GM23338 (cell line): ENCODE data around the gene KRTAP5-2. TPM values are rescaled to one million over a fixed set of nuclear protein-coding genes. Genes with fewer than 3 reads are reported as not detected.

Source experiments
- ATAC-seq: fragments of 200-7000 bp; cut with Tn5 transposase; 3 replicates; pipeline ENCODE4 v1.9.1; 2020
- DNase-seq: peaks from one replicate; pipeline ENCODE4 v3.0.0-alpha.2; 2015; ENCODE audit warnings: low spot score
- H2AFZ ChIP-seq: fragments of 200-600 bp; sonication (generic); 2 replicates; pipeline ENCODE4 v1.8.0; 2016; ENCODE audit warnings: antibody characterized with exemption, mild to moderate bottlenecking, moderate library complexity
- H3F3A ChIP-seq: fragments of 200-600 bp; sonication (generic); replicated peaks from 2 replicates; pipeline ENCODE4 v1.8.0; 2017; ENCODE audit warnings: antibody characterized with exemption, mixed run types, low read depth
- H3K27ac ChIP-seq: fragments of 200-600 bp; sonication (generic); 2 replicates; pipeline ENCODE4 v1.6.1; 2016; ENCODE audit warnings: low read depth
- H3K27me3 ChIP-seq: fragments of 200-600 bp; sonication (generic); 2 replicates; pipeline ENCODE4 v1.8.0; 2016; ENCODE audit warnings: mild to moderate bottlenecking, mixed run types, moderate library complexity; ENCODE audit not compliant: insufficient read depth
- H3K36me3 ChIP-seq: fragments of 200-600 bp; sonication (generic); 2 replicates; pipeline ENCODE4 v1.8.0; 2016; ENCODE audit warnings: mild to moderate bottlenecking; ENCODE audit not compliant: insufficient read depth
- H3K4me1 ChIP-seq: fragments of 200-600 bp; sonication (generic); 2 replicates; pipeline ENCODE4 v1.8.0; 2016; ENCODE audit warnings: mild to moderate bottlenecking, moderate library complexity; ENCODE audit not compliant: insufficient read depth
- H3K4me2 ChIP-seq: fragments of 200-600 bp; sonication (generic); 2 replicates; pipeline ENCODE4 v1.7.1; 2017; ENCODE audit warnings: mixed run types
- H3K4me3 ChIP-seq: fragments of 200-600 bp; sonication (generic); 2 replicates; pipeline ENCODE4 v1.6.1; 2016; ENCODE audit warnings: mixed run types
- H3K79me2 ChIP-seq: fragments of 200-600 bp; sonication (generic); replicated peaks from 2 replicates; pipeline ENCODE4 v1.8.0; 2017; ENCODE audit warnings: mild to moderate bottlenecking; ENCODE audit not compliant: insufficient read depth
- H3K9me2 ChIP-seq: fragments of 200-600 bp; sonication (generic); 2 replicates; pipeline ENCODE4 v1.8.0; 2017; ENCODE audit not compliant: insufficient read depth
- H4K20me1 ChIP-seq: fragments of 200-600 bp; sonication (generic); replicated peaks from 2 replicates; pipeline ENCODE4 v1.8.0; 2017; ENCODE audit warnings: mild to moderate bottlenecking; ENCODE audit not compliant: insufficient read depth
- H3K27ac Mint-ChIP-seq: 2 replicates; pipeline ENCODE4 v1.8.0; 2020; ENCODE audit warnings: inconsistent platforms, mild to moderate bottlenecking, moderate library complexity, mixed read lengths
- H3K27me3 Mint-ChIP-seq: 3 replicates; pipeline ENCODE4 v1.8.0; 2022; ENCODE audit warnings: low read depth, mild to moderate bottlenecking, moderate library complexity, mixed read lengths, inconsistent platforms; ENCODE audit not compliant: insufficient read depth, poor library complexity
- H3K36me3 Mint-ChIP-seq: 3 replicates; pipeline ENCODE4 v1.8.0; 2021; ENCODE audit warnings: low read depth, mild to moderate bottlenecking, inconsistent platforms, moderate library complexity, mixed read lengths
- H3K4me1 Mint-ChIP-seq: 3 replicates; pipeline ENCODE4 v1.8.0; 2020; ENCODE audit warnings: mild to moderate bottlenecking, inconsistent platforms, mixed read lengths
- H3K4me3 Mint-ChIP-seq: 3 replicates; pipeline ENCODE4 v1.8.0; 2021; ENCODE audit warnings: moderate library complexity, mild to moderate bottlenecking, inconsistent platforms, mixed read lengths
- H3K9me3 Mint-ChIP-seq: 3 replicates; pipeline ENCODE4 v1.8.0; 2020; ENCODE audit warnings: moderate library complexity, mild to moderate bottlenecking, inconsistent platforms, mixed read lengths
- EZH2 ChIP-seq: fragments of 200-600 bp; sonication (generic); IDR thresholded peaks from one replicate; pipeline ENCODE4 v1.8.0; 2017; ENCODE audit warnings: antibody characterized with exemption, mild to moderate bottlenecking, low read depth; ENCODE audit not compliant: unreplicated experiment
- EZH2phosphoT487 ChIP-seq: fragments of 200-600 bp; sonication (generic); IDR thresholded peaks from one replicate; pipeline ENCODE4 v1.8.1; 2018; ENCODE audit warnings: antibody characterized with exemption; ENCODE audit not compliant: unreplicated experiment
- JUNB ChIP-seq: IDR thresholded peaks from one replicate; pipeline ENCODE4 v1.6.1; 2016; ENCODE audit warnings: antibody characterized with exemption; ENCODE audit not compliant: unreplicated experiment
- NANOG ChIP-seq: IDR thresholded peaks from 2 replicates; pipeline ENCODE4 v1.6.1; 2016; ENCODE audit warnings: antibody characterized with exemption, borderline replicate concordance
- POLR2AphosphoS5 ChIP-seq: IDR thresholded peaks from 2 replicates; pipeline ENCODE4 v1.6.1; 2016; ENCODE audit warnings: antibody characterized with exemption, low read depth
- ZNF114 ChIP-seq: fragments of 250-450 bp; sonication (Bioruptor Pico); IDR thresholded peaks from 2 replicates; pipeline ENCODE4 v1.5.0; 2020; ENCODE audit warnings: mild to moderate bottlenecking, moderate library complexity
- ZNF331 ChIP-seq: fragments of 250-450 bp; sonication (Bioruptor Pico); IDR thresholded peaks from 2 replicates; pipeline ENCODE4 v1.5.0; 2020; ENCODE audit warnings: low read depth, mild to moderate bottlenecking, moderate library complexity
- polyA plus RNA-seq: library from polyadenylated mRNA; unstranded; fragments of >200 nt; fragmentation: Nextera tagmentation; extraction: Ambion mirVana; gene quantifications from 2 replicates; pipeline ENCODE4 v1.2.1, GENCODE V29; 2016
- total RNA-seq: library from RNA; depleted of rRNA; stranded (reverse); fragments of >200 nt; shearing (Covaris generic); gene quantifications from 2 replicates; pipeline ENCODE4 v1.2.3, GENCODE V29; 2014
- TF ChIP-seq, protein P1 (sequence below): IDR thresholded peaks from one replicate; pipeline ENCODE4 v1.6.1; 2018; ENCODE audit warnings: antibody characterized with exemption; ENCODE audit not compliant: unreplicated experiment
- TF ChIP-seq, protein P2 (sequence below): fragments of 250-450 bp; sonication (Bioruptor Pico); IDR thresholded peaks from 2 replicates; pipeline ENCODE4 v1.5.0; 2020; ENCODE audit warnings: mild to moderate bottlenecking, moderate library complexity

The KRTAP5-2 gene
- total and polyA plus RNA-seq, 2 experiments from 2014 or later = not detected

DNA sequence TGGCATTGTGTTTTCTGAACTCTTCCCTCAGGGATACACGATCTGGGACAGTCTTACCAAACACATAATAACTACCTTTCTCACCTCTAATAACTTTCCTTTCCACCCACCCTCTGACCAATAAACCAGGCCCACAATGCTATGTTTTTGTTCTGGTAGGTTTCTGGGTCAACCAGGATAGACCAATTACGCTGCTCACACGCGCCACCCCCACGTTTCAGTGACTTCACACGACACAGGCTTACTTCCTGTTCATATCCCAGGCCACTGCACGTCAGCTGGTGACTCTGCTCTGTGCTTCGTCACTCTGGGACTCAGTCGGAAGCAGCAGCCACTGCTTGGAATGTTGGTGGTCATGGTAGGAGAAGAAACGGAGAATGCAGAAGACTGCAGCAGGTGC, 21.4 kb upstream of the KRTAP5-2 start (continued):
- TF ChIP-seq, protein P1, sequence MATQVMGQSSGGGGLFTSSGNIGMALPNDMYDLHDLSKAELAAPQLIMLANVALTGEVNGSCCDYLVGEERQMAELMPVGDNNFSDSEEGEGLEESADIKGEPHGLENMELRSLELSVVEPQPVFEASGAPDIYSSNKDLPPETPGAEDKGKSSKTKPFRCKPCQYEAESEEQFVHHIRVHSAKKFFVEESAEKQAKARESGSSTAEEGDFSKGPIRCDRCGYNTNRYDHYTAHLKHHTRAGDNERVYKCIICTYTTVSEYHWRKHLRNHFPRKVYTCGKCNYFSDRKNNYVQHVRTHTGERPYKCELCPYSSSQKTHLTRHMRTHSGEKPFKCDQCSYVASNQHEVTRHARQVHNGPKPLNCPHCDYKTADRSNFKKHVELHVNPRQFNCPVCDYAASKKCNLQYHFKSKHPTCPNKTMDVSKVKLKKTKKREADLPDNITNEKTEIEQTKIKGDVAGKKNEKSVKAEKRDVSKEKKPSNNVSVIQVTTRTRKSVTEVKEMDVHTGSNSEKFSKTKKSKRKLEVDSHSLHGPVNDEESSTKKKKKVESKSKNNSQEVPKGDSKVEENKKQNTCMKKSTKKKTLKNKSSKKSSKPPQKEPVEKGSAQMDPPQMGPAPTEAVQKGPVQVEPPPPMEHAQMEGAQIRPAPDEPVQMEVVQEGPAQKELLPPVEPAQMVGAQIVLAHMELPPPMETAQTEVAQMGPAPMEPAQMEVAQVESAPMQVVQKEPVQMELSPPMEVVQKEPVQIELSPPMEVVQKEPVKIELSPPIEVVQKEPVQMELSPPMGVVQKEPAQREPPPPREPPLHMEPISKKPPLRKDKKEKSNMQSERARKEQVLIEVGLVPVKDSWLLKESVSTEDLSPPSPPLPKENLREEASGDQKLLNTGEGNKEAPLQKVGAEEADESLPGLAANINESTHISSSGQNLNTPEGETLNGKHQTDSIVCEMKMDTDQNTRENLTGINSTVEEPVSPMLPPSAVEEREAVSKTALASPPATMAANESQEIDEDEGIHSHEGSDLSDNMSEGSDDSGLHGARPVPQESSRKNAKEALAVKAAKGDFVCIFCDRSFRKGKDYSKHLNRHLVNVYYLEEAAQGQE = no peak
- TF ChIP-seq EZH2phosphoT487 (no peak), EZH2 (no peak), NANOG (no peak), POLR2AphosphoS5 (no peak), ZNF114 (CRISPR knock-in tag) (no peak), ZNF331 (no peak)

DNA sequence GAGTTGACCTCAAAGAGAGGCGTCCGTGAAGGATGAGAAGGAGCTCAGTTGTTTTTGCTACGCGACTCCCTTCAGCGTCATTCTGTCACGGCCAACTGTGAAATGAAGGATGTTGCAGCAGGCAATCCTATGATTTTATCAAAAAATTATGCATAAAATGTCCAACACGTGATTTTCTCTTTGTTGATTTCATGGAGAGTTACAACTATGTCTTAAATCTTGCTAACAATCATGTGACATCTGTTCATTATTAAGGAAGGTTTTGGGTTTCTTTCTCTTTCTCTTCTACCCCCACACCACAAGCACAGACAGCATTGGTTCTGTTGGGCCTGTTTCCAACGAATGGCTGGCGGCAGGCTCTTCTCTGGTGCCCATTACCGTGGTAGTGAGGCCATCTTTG, 20.1 kb upstream of the KRTAP5-2 start:
- Mint-ChIP-seq H3K27me3 (peaks cover 5% of the 10 kb centered on the region), H3K4me3 (no peak overlapping the region), H3K9me3 (peaks cover 11% of the 10 kb centered on the region), H3K4me1 (no peaks in the 10 kb centered on the region), H3K36me3 (0 out of 3 replicates have a peak, but pooled peaks cover 2% of the 10 kb centered on the region), H3K27ac (no peak overlapping the region)
- no peak overlapping the region for H2AFZ ChIP-seq
- no peak overlapping the region for H3K4me3 ChIP-seq
- no peak for TF ChIP-seq JUNB
- TF ChIP-seq POLR2AphosphoS5 = no peak
- TF ChIP-seq EZH2 = no peak
- no peaks in the 10 kb centered on the region for H3K4me1 ChIP-seq
- no peaks in the 10 kb centered on the region for H4K20me1 ChIP-seq
- no peaks in the 10 kb centered on the region for H3K36me3 ChIP-seq
- H3K27ac ChIP-seq = no peak overlapping the region
- H3F3A ChIP-seq = no peaks in the 10 kb centered on the region
- H3K4me2 ChIP-seq = no peak overlapping the region
- no peaks in the 10 kb centered on the region for H3K79me2 ChIP-seq
- H3K9me2 ChIP-seq = no peaks in the 10 kb centered on the region; the same call in 1 of the 2 replicates
- no peaks in the 10 kb centered on the region for H3K27me3 ChIP-seq
- ATAC-seq (no peak), DNase-seq (no peak)

DNA sequence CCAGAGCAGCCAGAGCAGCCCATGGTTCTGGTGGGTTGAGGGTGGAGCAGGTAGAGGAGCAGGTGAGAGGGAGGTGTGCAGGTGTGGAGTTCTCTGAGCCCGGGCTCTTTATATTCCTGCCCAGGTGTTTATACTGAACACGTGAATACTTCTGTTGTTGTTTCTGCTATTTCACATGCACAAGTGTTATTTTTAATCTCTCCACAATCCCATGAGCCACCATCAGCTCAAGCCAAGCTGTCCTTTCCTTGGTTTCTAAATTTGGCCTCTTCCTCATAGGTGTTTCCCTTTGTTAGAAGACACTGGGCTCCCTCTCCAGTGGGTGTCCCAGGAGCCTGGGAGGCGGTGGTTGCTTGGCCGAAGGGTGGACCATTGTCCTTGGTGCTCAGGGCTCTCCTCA, 10.3 kb upstream of the KRTAP5-2 start, which contains the start of gene KRTAP5-3:
Gene KRTAP5-3 (minus strand): TSS at position 101 of the 400 bp plus-strand sequence. CDS start 78 bp downstream, at position 23.
- peaks cover 8% of the 10 kb centered on the region; the same call in 2 of the 3 replicates for H3K36me3 Mint-ChIP-seq
- no peaks in the 10 kb centered on the region for H3K4me1 ChIP-seq
- H3K4me3 Mint-ChIP-seq = no peak within 1 kb of the TSS
- TF ChIP-seq, protein P2, sequence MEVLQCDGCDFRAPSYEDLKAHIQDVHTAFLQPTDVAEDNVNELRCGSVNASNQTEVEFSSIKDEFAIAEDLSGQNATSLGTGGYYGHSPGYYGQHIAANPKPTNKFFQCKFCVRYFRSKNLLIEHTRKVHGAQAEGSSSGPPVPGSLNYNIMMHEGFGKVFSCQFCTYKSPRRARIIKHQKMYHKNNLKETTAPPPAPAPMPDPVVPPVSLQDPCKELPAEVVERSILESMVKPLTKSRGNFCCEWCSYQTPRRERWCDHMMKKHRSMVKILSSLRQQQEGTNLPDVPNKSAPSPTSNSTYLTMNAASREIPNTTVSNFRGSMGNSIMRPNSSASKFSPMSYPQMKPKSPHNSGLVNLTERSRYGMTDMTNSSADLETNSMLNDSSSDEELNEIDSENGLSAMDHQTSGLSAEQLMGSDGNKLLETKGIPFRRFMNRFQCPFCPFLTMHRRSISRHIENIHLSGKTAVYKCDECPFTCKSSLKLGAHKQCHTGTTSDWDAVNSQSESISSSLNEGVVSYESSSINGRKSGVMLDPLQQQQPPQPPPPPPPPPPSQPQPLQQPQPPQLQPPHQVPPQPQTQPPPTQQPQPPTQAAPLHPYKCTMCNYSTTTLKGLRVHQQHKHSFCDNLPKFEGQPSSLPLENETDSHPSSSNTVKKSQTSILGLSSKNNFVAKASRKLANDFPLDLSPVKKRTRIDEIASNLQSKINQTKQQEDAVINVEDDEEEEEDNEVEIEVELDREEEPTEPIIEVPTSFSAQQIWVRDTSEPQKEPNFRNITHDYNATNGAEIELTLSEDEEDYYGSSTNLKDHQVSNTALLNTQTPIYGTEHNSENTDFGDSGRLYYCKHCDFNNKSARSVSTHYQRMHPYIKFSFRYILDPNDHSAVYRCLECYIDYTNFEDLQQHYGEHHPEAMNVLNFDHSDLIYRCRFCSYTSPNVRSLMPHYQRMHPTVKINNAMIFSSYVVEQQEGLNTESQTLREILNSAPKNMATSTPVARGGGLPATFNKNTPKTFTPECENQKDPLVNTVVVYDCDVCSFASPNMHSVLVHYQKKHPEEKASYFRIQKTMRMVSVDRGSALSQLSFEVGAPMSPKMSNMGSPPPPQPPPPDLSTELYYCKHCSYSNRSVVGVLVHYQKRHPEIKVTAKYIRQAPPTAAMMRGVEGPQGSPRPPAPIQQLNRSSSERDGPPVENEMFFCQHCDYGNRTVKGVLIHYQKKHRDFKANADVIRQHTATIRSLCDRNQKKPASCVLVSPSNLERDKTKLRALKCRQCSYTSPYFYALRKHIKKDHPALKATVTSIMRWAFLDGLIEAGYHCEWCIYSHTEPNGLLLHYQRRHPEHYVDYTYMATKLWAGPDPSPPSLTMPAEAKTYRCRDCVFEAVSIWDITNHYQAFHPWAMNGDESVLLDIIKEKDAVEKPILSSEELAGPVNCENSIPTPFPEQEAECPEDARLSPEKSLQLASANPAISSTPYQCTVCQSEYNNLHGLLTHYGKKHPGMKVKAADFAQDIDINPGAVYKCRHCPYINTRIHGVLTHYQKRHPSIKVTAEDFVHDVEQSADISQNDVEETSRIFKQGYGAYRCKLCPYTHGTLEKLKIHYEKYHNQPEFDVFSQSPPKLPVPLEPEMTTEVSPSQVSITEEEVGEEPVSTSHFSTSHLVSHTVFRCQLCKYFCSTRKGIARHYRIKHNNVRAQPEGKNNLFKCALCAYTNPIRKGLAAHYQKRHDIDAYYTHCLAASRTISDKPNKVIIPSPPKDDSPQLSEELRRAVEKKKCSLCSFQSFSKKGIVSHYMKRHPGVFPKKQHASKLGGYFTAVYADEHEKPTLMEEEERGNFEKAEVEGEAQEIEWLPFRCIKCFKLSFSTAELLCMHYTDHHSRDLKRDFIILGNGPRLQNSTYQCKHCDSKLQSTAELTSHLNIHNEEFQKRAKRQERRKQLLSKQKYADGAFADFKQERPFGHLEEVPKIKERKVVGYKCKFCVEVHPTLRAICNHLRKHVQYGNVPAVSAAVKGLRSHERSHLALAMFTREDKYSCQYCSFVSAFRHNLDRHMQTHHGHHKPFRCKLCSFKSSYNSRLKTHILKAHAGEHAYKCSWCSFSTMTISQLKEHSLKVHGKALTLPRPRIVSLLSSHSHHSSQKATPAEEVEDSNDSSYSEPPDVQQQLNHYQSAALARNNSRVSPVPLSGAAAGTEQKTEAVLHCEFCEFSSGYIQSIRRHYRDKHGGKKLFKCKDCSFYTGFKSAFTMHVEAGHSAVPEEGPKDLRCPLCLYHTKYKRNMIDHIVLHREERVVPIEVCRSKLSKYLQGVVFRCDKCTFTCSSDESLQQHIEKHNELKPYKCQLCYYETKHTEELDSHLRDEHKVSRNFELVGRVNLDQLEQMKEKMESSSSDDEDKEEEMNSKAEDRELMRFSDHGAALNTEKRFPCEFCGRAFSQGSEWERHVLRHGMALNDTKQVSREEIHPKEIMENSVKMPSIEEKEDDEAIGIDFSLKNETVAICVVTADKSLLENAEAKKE (CRISPR knock-in tag) = no peak

More for the DNA sequence above, 10.3 kb upstream of the KRTAP5-2 start, which contains the start of gene KRTAP5-3:
- Histone ChIP-seq H3K79me2 (no peaks in the 10 kb centered on the region), H2AFZ (no peak within 1 kb of the TSS), H3K27me3 (no peaks in the 10 kb centered on the region), H3K4me2 (no peak within 1 kb of the TSS), H3K36me3 (no peaks in the 10 kb centered on the region), H3F3A (no peaks in the 10 kb centered on the region), H3K27ac (no peak within 1 kb of the TSS), H3K9me2 (no peaks in the 10 kb centered on the region), H3K4me3 (no peak within 1 kb of the TSS), H4K20me1 (no peaks in the 10 kb centered on the region)
- Mint-ChIP-seq H3K9me3 (peaks cover 14% of the 10 kb centered on the region), H3K4me1 (peaks cover 11% of the 10 kb centered on the region), H3K27ac (no peak within 1 kb of the TSS), H3K27me3 (peaks cover 13% of the 10 kb centered on the region)
- DNase-seq = no peak
- ATAC-seq = no peak
